Right forelimb (tissue), 1 donor: Measurements from ENCODE around the gene INVS.
"Not testable (repeated sequence)": the region's sequence is repeated elsewhere in the genome, so short reads cannot be mapped to it uniquely, and the experiment has no call there.

Source experiments
- DNase-seq: peaks from one replicate; pipeline ENCODE4 v3.0.0-alpha.2; 2018

Gene INVS

GRCh38 chr9:100098887-100099721, at the start of gene INVS, which contains the start of gene ERP44:
TSS of gene INVS (plus strand) at chr9:100099243. CDS start at chr9:100104522, 5,279 bp downstream.
TSS of gene ERP44 (minus strand) at chr9:100099000. CDS start at chr9:100098840, 160 bp downstream.
- DNase-seq = peak; percentile 99

- DNase-seq = no peak
Observed at GRCh38 chr9:100049551-100049950, 49.5 kb upstream of the INVS start.

- DNase-seq = no peak
Observed at GRCh38 chr9:100052375-100052774, 46.7 kb upstream of the INVS start.

- no peak for DNase-seq
Observed at GRCh38 chr9:100056561-100056960, 42.5 kb upstream of the INVS start.

- DNase-seq = no peak
Observed at GRCh38 chr9:100057624-100058023, 41.4 kb upstream of the INVS start.

GRCh38 chr9:100058699-100059579, 40.1 kb upstream of the INVS start:
- DNase-seq = no peak

- DNase-seq = not testable (repeated sequence)
Observed at GRCh38 chr9:100062683-100063082, 36.4 kb upstream of the INVS start.

- DNase-seq = no peak
Observed at GRCh38 chr9:100063185-100063584, 35.9 kb upstream of the INVS start.

- DNase-seq = no peak
Observed at GRCh38 chr9:100064872-100065581, 34.0 kb upstream of the INVS start.

GRCh38 chr9:100066539-100066938, 32.5 kb upstream of the INVS start:
- no peak for DNase-seq

GRCh38 chr9:100067990-100068389, 31.1 kb upstream of the INVS start:
- not testable (repeated sequence) for DNase-seq

GRCh38 chr9:100069068-100069467, 30.0 kb upstream of the INVS start:
- not testable (repeated sequence) for DNase-seq

GRCh38 chr9:100070104-100071041, 28.7 kb upstream of the INVS start:
- no peak for DNase-seq

GRCh38 chr9:100071271-100071670, 27.8 kb upstream of the INVS start:
- no peak for DNase-seq

GRCh38 chr9:100072805-100073204, 26.2 kb upstream of the INVS start:
- no peak for DNase-seq

- DNase-seq = no peak
Observed at GRCh38 chr9:100074093-100074492, 24.9 kb upstream of the INVS start.

GRCh38 chr9:100074989-100075388, 24.1 kb upstream of the INVS start:
- no peak for DNase-seq

- not testable (repeated sequence) for DNase-seq
Observed at GRCh38 chr9:100076256-100076655, 22.8 kb upstream of the INVS start.

- DNase-seq = no peak
Observed at GRCh38 chr9:100082782-100083181, 16.3 kb upstream of the INVS start.

GRCh38 chr9:100083448-100084127, 15.5 kb upstream of the INVS start:
- DNase-seq = no peak

- no peak for DNase-seq
Observed at GRCh38 chr9:100084128-100084453, 15.0 kb upstream of the INVS start.
